Transverse colon (tissue), 4 donors: ENCODE measurements around the gene P2RY6. TPM values are rescaled to one million over a fixed set of nuclear protein-coding genes. Genes with fewer than 3 reads are reported as not detected.

Experiments
- DNase-seq: peaks from one replicate; pipeline ENCODE4 v3.0.0-alpha.2; 2019
- H3K27ac ChIP-seq, 4 donors: fragments of 200-600 bp; sonication (generic); 2 replicates each; pipeline ENCODE4 v1.5.1; 2016 to 2018; ENCODE audit warnings: inconsistent platforms in 4 of 4
- H3K27me3 ChIP-seq: fragments of 200-600 bp; sonication (generic); 2 replicates; pipeline ENCODE4 v1.5.1; 2017; ENCODE audit warnings: inconsistent platforms
- H3K36me3 ChIP-seq, 4 donors: fragments of 200-600 bp; sonication (generic); 2 replicates each; pipeline ENCODE4 v1.5.1; 2017 to 2019; ENCODE audit warnings: inconsistent platforms in 4 of 4
- H3K4me1 ChIP-seq, 4 donors: fragments of 200-600 bp; sonication (generic); 2 replicates each; pipeline ENCODE4 v1.5.1; 2017 to 2020; ENCODE audit warnings: inconsistent platforms in 4 of 4
- H3K4me3 ChIP-seq, 4 donors: fragments of 200-600 bp; sonication (generic); 1 replicate in 1 of 4; 2 replicates in 3 of 4; pipeline versions ENCODE4 v1.5.1 to v1.6.1; 2017 to 2019; ENCODE audit warnings: inconsistent platforms in 4 of 4
- H3K9me3 ChIP-seq, 2 donors: fragments of 200-600 bp; sonication (generic); 2 replicates each; pipeline ENCODE4 v1.5.1; 2017 to 2019; ENCODE audit warnings: inconsistent platforms in 2 of 2
- EP300 ChIP-seq: sonication (generic); formaldehyde crosslinking; IDR thresholded peaks from one replicate; pipeline ENCODE4 v1.6.1; 2017; ENCODE audit warnings: antibody characterized with exemption, low read depth
- POLR2A ChIP-seq: fragments of 450-650 bp; IDR thresholded peaks from one replicate; pipeline ENCODE4 v1.6.1; 2016; ENCODE audit warnings: antibody characterized with exemption, mild to moderate bottlenecking, moderate library complexity
- POLR2AphosphoS5 ChIP-seq, 3 donors: sonication (generic); formaldehyde crosslinking; IDR thresholded peaks; one replicate each; pipeline ENCODE4 v1.6.1; 2016; ENCODE audit warnings: antibody characterized with exemption in 3 of 3
- WGBS, 2 donors: methylation state at CpG; one replicate each; pipeline ENCODE4 v1.1.5; 2018; ENCODE audit warnings: low coverage in 1 of 2; 5-methylcytosine and 5-hydroxymethylcytosine counted together
- in situ Hi-C, 4 donors: fragments of 200-750 bp; cut with MboI; loops; one replicate each; pipeline versions ENCODE4 v1.15.0 to v1.15.1; 2017; ENCODE audit warnings: low sequenced_read_pairs in 3 of 4, low pct_ligation_motif_present in 1 of 4, low pct_unique_long_range_greater_than_20kb in 1 of 4
- intact Hi-C: fragments of 100-400 bp; cut with DNase I; formaldehyde crosslinking; loops from one replicate; pipeline ENCODE4 v1.15.1; 2023; ENCODE audit warnings: low total_unique reads
- total RNA-seq, 4 donors: library from RNA; depleted of rRNA; stranded (reverse); fragments of >200 nt; gene quantifications; one replicate each; pipeline ENCODE4 v1.1.0, GENCODE V29; 2016
- TF ChIP-seq, protein P1 (sequence below), 5 experiments: fragments of 200-600 bp in 3 of 5; fragments of 450-650 bp in 2 of 5; sonication (generic) in 3 of 5; IDR thresholded peaks; 1 replicate in 2 of 5; 2 replicates in 3 of 5; pipeline ENCODE4 v1.5.1; 2016 to 2017; ENCODE audit warnings: antibody characterized with exemption in 5 of 5, inconsistent platforms in 3 of 5, mild to moderate bottlenecking in 2 of 5, moderate library complexity in 1 of 5

The P2RY6 gene
- total RNA-seq, 4 donors from 2014 or later = 1.1 to 1.6 (median 1.4) TPM; not detected in 1

GRCh38 chr11:73340164-73340563, 68.0 kb downstream of the P2RY6 start:
- intact Hi-C loops = no loop called here
- Histone ChIP-seq H3K36me3 (no peaks in the 10 kb centered on the region), H3K27me3 (no peaks in the 10 kb centered on the region), H3K27ac (peak overlapping the region in 1 of 4 donors; percentile 0), H3K4me1 (peaks cover 7 to 33% (median 25%) of the 10 kb centered on the region in 4 donors), H3K4me3 (no peak overlapping the region), H3K9me3 (no peaks in the 10 kb centered on the region)
- 57 to 60% methylated on average over 1 to 3 of the region's 3 CpGs for WGBS, 2 donors
- TF ChIP-seq POLR2AphosphoS5 (IDR thresholded peaks at IDR 0.05) (no peak), EP300 (no peak), POLR2A (no peak)
- TF ChIP-seq, protein P1, sequence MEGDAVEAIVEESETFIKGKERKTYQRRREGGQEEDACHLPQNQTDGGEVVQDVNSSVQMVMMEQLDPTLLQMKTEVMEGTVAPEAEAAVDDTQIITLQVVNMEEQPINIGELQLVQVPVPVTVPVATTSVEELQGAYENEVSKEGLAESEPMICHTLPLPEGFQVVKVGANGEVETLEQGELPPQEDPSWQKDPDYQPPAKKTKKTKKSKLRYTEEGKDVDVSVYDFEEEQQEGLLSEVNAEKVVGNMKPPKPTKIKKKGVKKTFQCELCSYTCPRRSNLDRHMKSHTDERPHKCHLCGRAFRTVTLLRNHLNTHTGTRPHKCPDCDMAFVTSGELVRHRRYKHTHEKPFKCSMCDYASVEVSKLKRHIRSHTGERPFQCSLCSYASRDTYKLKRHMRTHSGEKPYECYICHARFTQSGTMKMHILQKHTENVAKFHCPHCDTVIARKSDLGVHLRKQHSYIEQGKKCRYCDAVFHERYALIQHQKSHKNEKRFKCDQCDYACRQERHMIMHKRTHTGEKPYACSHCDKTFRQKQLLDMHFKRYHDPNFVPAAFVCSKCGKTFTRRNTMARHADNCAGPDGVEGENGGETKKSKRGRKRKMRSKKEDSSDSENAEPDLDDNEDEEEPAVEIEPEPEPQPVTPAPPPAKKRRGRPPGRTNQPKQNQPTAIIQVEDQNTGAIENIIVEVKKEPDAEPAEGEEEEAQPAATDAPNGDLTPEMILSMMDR (IDR thresholded peaks at IDR 0.05) = no peak
- no peak for DNase-seq
- in situ Hi-C loops = loop anchor here in 1 of 4 donors (5.0 to 10.0 kb wide), 2 partner anchors 33 to 55 kb away; partner anchors contain the start of gene ARHGEF17

DNA sequence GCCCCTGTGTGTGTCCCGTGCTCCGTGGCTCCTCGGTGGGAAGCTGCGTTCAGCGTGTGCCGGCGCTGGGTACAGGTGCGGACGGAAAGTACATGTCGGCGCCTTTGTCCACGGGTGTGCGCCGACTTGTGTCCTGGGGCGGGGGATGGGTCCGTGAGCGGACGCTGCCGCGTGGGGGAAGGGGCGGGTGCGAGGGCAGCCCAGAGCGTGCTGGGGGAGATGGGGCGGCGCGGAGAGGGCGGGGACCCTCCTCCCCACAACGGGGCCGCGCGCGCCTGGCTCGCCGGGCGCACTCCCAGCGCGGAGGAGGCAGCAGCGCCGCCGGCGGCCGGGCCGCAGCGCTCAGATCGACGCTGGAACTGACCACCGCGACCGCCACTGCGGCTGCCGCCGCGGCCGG, 70.5 kb downstream of the P2RY6 start:
- H3K36me3 ChIP-seq = no peaks in the 10 kb centered on the region
- no peaks in the 10 kb centered on the region for H3K9me3 ChIP-seq
- in situ Hi-C loops = loop anchor here in 1 of 4 donors (5.0 to 10.0 kb wide), 2 partner anchors 35 to 52 kb away; partner anchors contain the start of gene ARHGEF17
- no peak for DNase-seq
- H3K27me3 ChIP-seq = no peaks in the 10 kb centered on the region
- H3K4me3 ChIP-seq = peak overlapping the region in 3 of 4 donors; percentile 18 to 36 (median 33)
- intact Hi-C loops = no loop called here
- TF ChIP-seq EP300 = no peak
- TF ChIP-seq POLR2A = no peak
- TF ChIP-seq POLR2AphosphoS5 (IDR thresholded peaks at IDR 0.05) = no peak
- TF ChIP-seq, protein P1 (IDR thresholded peaks at IDR 0.05) = no peak
- peaks cover 5 to 26% (median 24%) of the 10 kb centered on the region in 4 donors for H3K4me1 ChIP-seq
- 37% methylated on average over 32 of the region's 54 CpGs; no CpG with 5 or more reads in 1 of the 2 donors for WGBS, 2 donors
- H3K27ac ChIP-seq = peak overlapping the region in 1 of 4 donors; percentile 30

GRCh38 chr11:73343076-73343873, 71.1 kb downstream of the P2RY6 start:
- intact Hi-C loops = no loop called here

More at GRCh38 chr11:73343076-73343873, 71.1 kb downstream of the P2RY6 start:
- TF ChIP-seq, protein P1 (IDR thresholded peaks at IDR 0.05) = no peak
- TF ChIP-seq POLR2A (no peak), EP300 (no peak), POLR2AphosphoS5 (IDR thresholded peaks at IDR 0.05) (no peak)
- Histone ChIP-seq H3K36me3 (no peaks in the 10 kb centered on the region), H3K4me1 (peaks cover 5 to 26% (median 22%) of the 10 kb centered on the region in 4 donors), H3K27ac (peak overlapping the region in 1 of 4 donors; percentile 30), H3K4me3 (peak overlapping the region in 3 of 4 donors; percentile 18 to 36 (median 33)), H3K27me3 (no peaks in the 10 kb centered on the region), H3K9me3 (no peaks in the 10 kb centered on the region)
- in situ Hi-C loops = loop anchor here in 1 of 4 donors (5.0 to 10.0 kb wide), 2 partner anchors 36 to 52 kb away; partner anchors contain the start of gene ARHGEF17
- no peak for DNase-seq
- WGBS, 2 donors = 70% methylated on average over 28 of the region's 40 CpGs; no CpG with 5 or more reads in 1 of the 2 donors
